GM23338 (cell line): Measurements from ENCODE around the gene TRAPPC14. TPM values are rescaled to one million over a fixed set of nuclear protein-coding genes. Genes with fewer than 3 reads are reported as not detected.

ENCODE experiments used
- ATAC-seq: fragments of 200-7000 bp; cut with Tn5 transposase; 3 replicates; pipeline ENCODE4 v1.9.1; 2020
- DNase-seq: peaks from one replicate; pipeline ENCODE4 v3.0.0-alpha.2; 2015; ENCODE audit warnings: low spot score
- H2AFZ ChIP-seq: fragments of 200-600 bp; sonication (generic); 2 replicates; pipeline ENCODE4 v1.8.0; 2016; ENCODE audit warnings: antibody characterized with exemption, mild to moderate bottlenecking, moderate library complexity
- H3F3A ChIP-seq: fragments of 200-600 bp; sonication (generic); replicated peaks from 2 replicates; pipeline ENCODE4 v1.8.0; 2017; ENCODE audit warnings: antibody characterized with exemption, mixed run types, low read depth
- H3K27ac ChIP-seq: fragments of 200-600 bp; sonication (generic); 2 replicates; pipeline ENCODE4 v1.6.1; 2016; ENCODE audit warnings: low read depth
- H3K27me3 ChIP-seq: fragments of 200-600 bp; sonication (generic); 2 replicates; pipeline ENCODE4 v1.8.0; 2016; ENCODE audit warnings: mild to moderate bottlenecking, mixed run types, moderate library complexity; ENCODE audit not compliant: insufficient read depth
- H3K36me3 ChIP-seq: fragments of 200-600 bp; sonication (generic); 2 replicates; pipeline ENCODE4 v1.8.0; 2016; ENCODE audit warnings: mild to moderate bottlenecking; ENCODE audit not compliant: insufficient read depth
- H3K4me1 ChIP-seq: fragments of 200-600 bp; sonication (generic); 2 replicates; pipeline ENCODE4 v1.8.0; 2016; ENCODE audit warnings: mild to moderate bottlenecking, moderate library complexity; ENCODE audit not compliant: insufficient read depth
- H3K4me2 ChIP-seq: fragments of 200-600 bp; sonication (generic); 2 replicates; pipeline ENCODE4 v1.7.1; 2017; ENCODE audit warnings: mixed run types
- H3K4me3 ChIP-seq: fragments of 200-600 bp; sonication (generic); 2 replicates; pipeline ENCODE4 v1.6.1; 2016; ENCODE audit warnings: mixed run types
- H3K79me2 ChIP-seq: fragments of 200-600 bp; sonication (generic); replicated peaks from 2 replicates; pipeline ENCODE4 v1.8.0; 2017; ENCODE audit warnings: mild to moderate bottlenecking; ENCODE audit not compliant: insufficient read depth
- H3K9me2 ChIP-seq: fragments of 200-600 bp; sonication (generic); 2 replicates; pipeline ENCODE4 v1.8.0; 2017; ENCODE audit not compliant: insufficient read depth
- H4K20me1 ChIP-seq: fragments of 200-600 bp; sonication (generic); replicated peaks from 2 replicates; pipeline ENCODE4 v1.8.0; 2017; ENCODE audit warnings: mild to moderate bottlenecking; ENCODE audit not compliant: insufficient read depth
- H3K27ac Mint-ChIP-seq: 2 replicates; pipeline ENCODE4 v1.8.0; 2020; ENCODE audit warnings: inconsistent platforms, mild to moderate bottlenecking, moderate library complexity, mixed read lengths
- H3K27me3 Mint-ChIP-seq: 3 replicates; pipeline ENCODE4 v1.8.0; 2022; ENCODE audit warnings: low read depth, mild to moderate bottlenecking, moderate library complexity, mixed read lengths, inconsistent platforms; ENCODE audit not compliant: insufficient read depth, poor library complexity
- H3K36me3 Mint-ChIP-seq: 3 replicates; pipeline ENCODE4 v1.8.0; 2021; ENCODE audit warnings: low read depth, mild to moderate bottlenecking, inconsistent platforms, moderate library complexity, mixed read lengths
- H3K4me1 Mint-ChIP-seq: 3 replicates; pipeline ENCODE4 v1.8.0; 2020; ENCODE audit warnings: mild to moderate bottlenecking, inconsistent platforms, mixed read lengths
- H3K4me3 Mint-ChIP-seq: 3 replicates; pipeline ENCODE4 v1.8.0; 2021; ENCODE audit warnings: moderate library complexity, mild to moderate bottlenecking, inconsistent platforms, mixed read lengths
- H3K9me3 Mint-ChIP-seq: 3 replicates; pipeline ENCODE4 v1.8.0; 2020; ENCODE audit warnings: moderate library complexity, mild to moderate bottlenecking, inconsistent platforms, mixed read lengths
- ETS1 ChIP-seq: IDR thresholded peaks from 2 replicates; pipeline ENCODE4 v1.6.1; 2016; ENCODE audit warnings: antibody characterized with exemption
- POLR2AphosphoS5 ChIP-seq: IDR thresholded peaks from 2 replicates; pipeline ENCODE4 v1.6.1; 2016; ENCODE audit warnings: antibody characterized with exemption, low read depth
- REST ChIP-seq: IDR thresholded peaks from one replicate; pipeline ENCODE4 v1.6.1; 2018; ENCODE audit warnings: antibody characterized with exemption; ENCODE audit not compliant: unreplicated experiment
- ZNF114 ChIP-seq: fragments of 250-450 bp; sonication (Bioruptor Pico); IDR thresholded peaks from 2 replicates; pipeline ENCODE4 v1.5.0; 2020; ENCODE audit warnings: mild to moderate bottlenecking, moderate library complexity
- polyA plus RNA-seq: library from polyadenylated mRNA; unstranded; fragments of >200 nt; fragmentation: Nextera tagmentation; extraction: Ambion mirVana; gene quantifications from 2 replicates; pipeline ENCODE4 v1.2.1, GENCODE V29; 2016
- total RNA-seq: library from RNA; depleted of rRNA; stranded (reverse); fragments of >200 nt; shearing (Covaris generic); gene quantifications from 2 replicates; pipeline ENCODE4 v1.2.3, GENCODE V29; 2014

Gene TRAPPC14
- total and polyA plus RNA-seq, 2 experiments from 2014 or later = 9.3 to 15.7 TPM

- peaks cover 23% of the 10 kb centered on the region for H3F3A ChIP-seq
- H3K4me1 Mint-ChIP-seq = peaks cover 8% of the 10 kb centered on the region; the same call in 2 of the 3 replicates
- H4K20me1 ChIP-seq = no peaks in the 10 kb centered on the region
- no peaks in the 10 kb centered on the region for H3K9me2 ChIP-seq
- no peak for TF ChIP-seq ETS1
- TF ChIP-seq REST = no peak
- TF ChIP-seq POLR2AphosphoS5 = peak; percentile 94
- TF ChIP-seq ZNF114 (CRISPR knock-in tag) = no peak
- H2AFZ ChIP-seq = peak within 1 kb of the TSS; percentile 94
- H3K4me2 ChIP-seq = peak within 1 kb of the TSS; percentile 96
- H3K9me3 Mint-ChIP-seq = no peaks in the 10 kb centered on the region
- peaks cover 21% of the 10 kb centered on the region for H3K27me3 ChIP-seq
- H3K4me1 ChIP-seq = no peaks in the 10 kb centered on the region; the same call in 1 of the 2 replicates
- H3K36me3 Mint-ChIP-seq = peaks cover 9% of the 10 kb centered on the region; the same call in 1 of the 3 replicates
- H3K36me3 ChIP-seq = no peaks in the 10 kb centered on the region
- H3K4me3 ChIP-seq = peak within 1 kb of the TSS; percentile 99
- H3K79me2 ChIP-seq = peaks cover 5% of the 10 kb centered on the region
- H3K27ac Mint-ChIP-seq = peak within 1 kb of the TSS; percentile 99
- ATAC-seq = peak; percentile 75
- peak; percentile 97 for DNase-seq
- H3K27ac ChIP-seq = peak within 1 kb of the TSS; percentile 100
- H3K27me3 Mint-ChIP-seq = peaks cover 23% of the 10 kb centered on the region
- peak within 1 kb of the TSS; percentile 99 for H3K4me3 Mint-ChIP-seq
Observed at GRCh38 chr7:100126931-100127865, 31.3 kb downstream of the TRAPPC14 start, which contains the start of gene MBLAC1. MBLAC1 (plus strand) TSS chr7:100126967; CDS start chr7:100127396, 429 bp downstream.

- DNase-seq (no peak), ATAC-seq (no peak)
- Histone ChIP-seq H3K27ac (peak overlapping the region; percentile 100), H3K9me2 (no peaks in the 10 kb centered on the region), H4K20me1 (no peaks in the 10 kb centered on the region; the same call in 1 of the 2 replicates), H3K79me2 (peaks cover 5% of the 10 kb centered on the region), H3K27me3 (peaks cover 21% of the 10 kb centered on the region), H3K4me3 (peak overlapping the region; percentile 99), H2AFZ (peak overlapping the region; percentile 94), H3K4me1 (no peaks in the 10 kb centered on the region; the same call in 1 of the 2 replicates), H3F3A (peaks cover 23% of the 10 kb centered on the region), H3K4me2 (peak overlapping the region; percentile 96), H3K36me3 (no peaks in the 10 kb centered on the region)
- Mint-ChIP-seq H3K9me3 (no peaks in the 10 kb centered on the region), H3K36me3 (peaks cover 9% of the 10 kb centered on the region; the same call in 1 of the 3 replicates), H3K4me3 (peak overlapping the region; percentile 99), H3K4me1 (peaks cover 6% of the 10 kb centered on the region; the same call in 2 of the 3 replicates), H3K27me3 (peaks cover 25% of the 10 kb centered on the region), H3K27ac (peak overlapping the region; percentile 99)
- no peak for TF ChIP-seq POLR2AphosphoS5
- TF ChIP-seq ZNF114 (CRISPR knock-in tag) = 0 out of 2 replicates have a peak, but pooled peaks have one; percentile 26
Observed at GRCh38 chr7:100126239-100126930, 32.1 kb downstream of the TRAPPC14 start.
